Measurements from ENCODE around the gene ART5.
"Not testable (repeated sequence)": the region's sequence is repeated elsewhere in the genome, so short reads cannot be mapped to it uniquely, and the experiment has no call there.

Gene ART5

GRCh38 chr11:3658252-3658651 is 16.5 kb upstream of the ART5 start:
- no peak for DNase-seq (ENCODE audit: low read depth)

- not testable (repeated sequence) for DNase-seq (ENCODE audit: low read depth)
These were observed 15.5 kb upstream of the ART5 start for GRCh38 chr11:3657331-3657730.

GRCh38 chr11:3655547-3655946 is 13.8 kb upstream of the ART5 start:
- DNase-seq (ENCODE audit: low read depth): no peak

GRCh38 chr11:3652514-3652913 is 10.7 kb upstream of the ART5 start:
- DNase-seq (ENCODE audit: low read depth): not testable (repeated sequence)

GRCh38 chr11:3649374-3649773 is 7.6 kb upstream of the ART5 start:
- DNase-seq (ENCODE audit: low read depth): not testable (repeated sequence)

- DNase-seq (ENCODE audit: low read depth): not testable (repeated sequence)
These were observed 7.1 kb upstream of the ART5 start for GRCh38 chr11:3648843-3649242.

GRCh38 chr11:3645552-3645951 is 3.8 kb upstream of the ART5 start:
- no peak for DNase-seq (ENCODE audit: low read depth)

GRCh38 chr11:3644817-3645235 is 3.0 kb upstream of the ART5 start, which contains the start of gene ART1:
Gene ART1 (plus strand): TSS chr11:3645128. CDS start chr11:3659214, 14,086 bp downstream.
- DNase-seq (ENCODE audit: low read depth): no peak

GRCh38 chr11:3643102-3643546 is 1.3 kb upstream of the ART5 start:
- DNase-seq (ENCODE audit: low read depth): not testable (repeated sequence)

GRCh38 chr11:3642071-3642951 is 519 bp upstream of the ART5 start:
- DNase-seq (ENCODE audit: low read depth): peak; percentile 60

- DNase-seq (ENCODE audit: low read depth): no peak
These were observed 601 bp downstream of the ART5 start for GRCh38 chr11:3641191-3641590.

GRCh38 chr11:3639841-3640240 is 2.0 kb downstream of the ART5 start:
- no peak for DNase-seq (ENCODE audit: low read depth)

- no peak for DNase-seq (ENCODE audit: low read depth)
These were observed 3.3 kb downstream of the ART5 start for GRCh38 chr11:3638513-3638912.

GRCh38 chr11:3637201-3637600 is 4.6 kb downstream of the ART5 start:
- no peak for DNase-seq (ENCODE audit: low read depth)

GRCh38 chr11:3635641-3636375 is 6.0 kb downstream of the ART5 start:
- DNase-seq (ENCODE audit: low read depth): no peak

- no peak for DNase-seq (ENCODE audit: low read depth)
These were observed 9.6 kb downstream of the ART5 start for GRCh38 chr11:3632070-3632660.

- no peak for DNase-seq (ENCODE audit: low read depth)
These were observed 10.5 kb downstream of the ART5 start for GRCh38 chr11:3631331-3631730.

- DNase-seq (ENCODE audit: low read depth): no peak
These were observed 14.5 kb downstream of the ART5 start for GRCh38 chr11:3627291-3627690.

GRCh38 chr11:3626250-3626960 is 15.4 kb downstream of the ART5 start:
- no peak for DNase-seq (ENCODE audit: low read depth)

GRCh38 chr11:3623767-3624458 is 17.9 kb downstream of the ART5 start:
- DNase-seq (ENCODE audit: low read depth): no peak

- no peak for DNase-seq (ENCODE audit: low read depth)
These were observed 18.7 kb downstream of the ART5 start for GRCh38 chr11:3623121-3623520.

Data from stimulated activated CD4-positive, alpha-beta T cell treated with anti-CD3 and anti-CD28 coated beads, Interleukin-2, amount 100 ng/mL, for 4 hours (primary cell).